HepG2 (cell line): ENCODE data around the gene PARD3. TPM values are rescaled to one million over a fixed set of nuclear protein-coding genes. Genes with fewer than 3 reads are reported as not detected.

ENCODE experiments used
- ATAC-seq: fragments of 200-7000 bp; cut with Tn5 transposase; 3 replicates; pipeline ENCODE4 v1.9.1; 2020; ENCODE audit warnings: mild to moderate bottlenecking, moderate library complexity
- BruUV-seq: library from RNA; stranded (reverse); fragments of 400-500 nt; replicated peaks from 2 replicates; lab custom pipeline; 2021; lab: Mats Ljungman, UMichigan
- CTCF ChIA-PET: fragments of 300-600 bp; formaldehyde crosslinking; extraction: SDS; loops from one replicate; lab custom pipeline; 2021; ENCODE audit warnings: low total read pairs, inconsistent platforms, low intra/inter-chr PET ratio; lab: Yijun Ruan, JAX
- POLR2A ChIA-PET: fragments of 350-600 bp; sonication (Branson Sonifier 250); formaldehyde crosslinking; loops from one replicate; lab custom pipeline; 2020; ENCODE audit warnings: antibody characterized with exemption, inconsistent platforms; lab: Yijun Ruan, JAX
- DNase-seq: peaks from one replicate; pipeline ENCODE4 v3.0.0-alpha.2; 2015; ENCODE audit warnings: low spot score
- FAIRE-seq: peaks from 3 replicates; lab custom pipeline; 2011; peaks lifted over from hg19 to GRCh38; lab: Jason Lieb, UNC
- H2AFZ ChIP-seq: one replicate; pipeline ENCODE4 v1.6.1; 2011; ENCODE audit warnings: low read length, inconsistent platforms
- H3K27ac ChIP-seq: fragments of 300-600 bp; 3 replicates; pipeline ENCODE4 v1.8.0; 2011; ENCODE audit warnings: mixed run types, mild to moderate bottlenecking, mixed read lengths, low read length, inconsistent platforms; ENCODE audit not compliant: insufficient read depth; ENCODE audit errors: extremely low read length
- H3K27me3 ChIP-seq, 2 experiments: fragments of 200-600 bp in 1 of 2; 2 replicates in 1 of 2; 3 replicates in 1 of 2; pipeline versions ENCODE4 v1.6.0 to v1.8.0; 2011; ENCODE audit warnings: low read length in 2 of 2, mild to moderate bottlenecking in 2 of 2, moderate library complexity in 2 of 2, inconsistent platforms in 1 of 2; ENCODE audit not compliant: insufficient read depth in 2 of 2, control insufficient read depth in 1 of 2
- H3K36me3 ChIP-seq, 2 experiments: fragments of 200-600 bp in 1 of 2; replicated peaks in 1 of 2; 2 replicates in 1 of 2; 3 replicates in 1 of 2; pipeline versions ENCODE4 v1.5.1 to v1.8.0; 2011; ENCODE audit warnings: low read length in 2 of 2, inconsistent platforms in 1 of 2; ENCODE audit not compliant: insufficient read depth in 2 of 2, control insufficient read depth in 1 of 2
- H3K4me1 ChIP-seq: 2 replicates; pipeline ENCODE4 v1.5.1; 2012; ENCODE audit warnings: low read length, inconsistent platforms; ENCODE audit not compliant: insufficient read depth
- H3K4me2 ChIP-seq: 2 replicates; pipeline ENCODE4 v1.6.0; 2011; ENCODE audit warnings: low read depth, low read length, inconsistent platforms
- H3K4me3 ChIP-seq, 3 experiments: fragments of 200-600 bp in 1 of 3; sonication (generic), shearing (Covaris generic) in 1 of 3; replicated peaks in 1 of 3; 2 replicates each; pipeline ENCODE4 v1.5.1; 2011 to 2016; ENCODE audit warnings: low read length in 3 of 3, inconsistent platforms in 2 of 3, low read depth in 2 of 3, mild to moderate bottlenecking in 2 of 3, control low read depth in 1 of 3, mixed read lengths in 1 of 3; ENCODE audit not compliant: insufficient read depth in 1 of 3
- H3K79me2 ChIP-seq: one replicate; pipeline ENCODE4 v1.6.1; 2011; ENCODE audit warnings: low read length, inconsistent platforms; ENCODE audit not compliant: insufficient read depth
- H3K9ac ChIP-seq: 2 replicates; pipeline ENCODE4 v1.6.0; 2011; ENCODE audit warnings: mild to moderate bottlenecking, low read depth, low read length, inconsistent platforms; ENCODE audit not compliant: insufficient read depth
- H3K9me3 ChIP-seq: 2 replicates; pipeline ENCODE4 v1.5.1; 2012; ENCODE audit warnings: mild to moderate bottlenecking, low read length
- H4K20me1 ChIP-seq: 2 replicates; pipeline ENCODE4 v1.6.0; 2011; ENCODE audit warnings: inconsistent platforms, mild to moderate bottlenecking, low read length, moderate library complexity; ENCODE audit not compliant: insufficient read depth
- CBX5 ChIP-seq: sonication (generic); formaldehyde crosslinking; IDR thresholded peaks from 2 replicates; pipeline ENCODE4 v1.4.0; 2020; ENCODE audit warnings: missing genetic modification reagents, borderline replicate concordance
- ETS1 ChIP-seq: sonication (generic); formaldehyde crosslinking; IDR thresholded peaks from 2 replicates; pipeline ENCODE4 v1.4.0; 2020; ENCODE audit warnings: missing genetic modification reagents
- HMGXB3 ChIP-seq: sonication (generic); formaldehyde crosslinking; IDR thresholded peaks from 2 replicates; pipeline ENCODE4 v1.4.0; 2020; ENCODE audit warnings: missing genetic modification reagents, borderline replicate concordance
- MXI1 ChIP-seq: IDR thresholded peaks from 3 replicates; pipeline ENCODE4 v1.6.1; 2012; ENCODE audit warnings: low read depth, low read length, inconsistent platforms, borderline replicate concordance
- NCOR1 ChIP-seq: fragments of 200-600 bp; sonication (generic); IDR thresholded peaks from 2 replicates; pipeline ENCODE4 v1.7.0; 2017; ENCODE audit warnings: antibody characterized with exemption, low read length, borderline replicate concordance
- PHF21A ChIP-seq: sonication (generic); formaldehyde crosslinking; IDR thresholded peaks from 2 replicates; pipeline ENCODE4 v1.5.0; 2020; ENCODE audit warnings: mild to moderate bottlenecking, missing genetic modification reagents
- POLR2G ChIP-seq: fragments of 200-400 bp; formaldehyde crosslinking; IDR thresholded peaks from 2 replicates; pipeline ENCODE4 v1.6.1; 2018; ENCODE audit warnings: mild to moderate bottlenecking, low read depth, low read length, moderate library complexity
- RELA ChIP-seq: sonication (generic); formaldehyde crosslinking; IDR thresholded peaks from 2 replicates; pipeline ENCODE4 v1.4.0; 2020; ENCODE audit warnings: missing genetic modification reagents
- ZNF235 ChIP-seq: sonication (generic); formaldehyde crosslinking; IDR thresholded peaks from 2 replicates; pipeline ENCODE4 v1.8.1; 2023; ENCODE audit warnings: mild to moderate bottlenecking, missing genetic modification reagents, borderline replicate concordance
- ZNF253 ChIP-seq: sonication (generic); formaldehyde crosslinking; IDR thresholded peaks from 2 replicates; pipeline ENCODE4 v1.8.0; 2022; ENCODE audit warnings: mild to moderate bottlenecking, missing genetic modification reagents, borderline replicate concordance
- ZNF670 ChIP-seq: sonication (generic); formaldehyde crosslinking; IDR thresholded peaks from 2 replicates; pipeline ENCODE4 v1.8.0; 2022; ENCODE audit warnings: mild to moderate bottlenecking, missing genetic modification reagents, borderline replicate concordance
- ZNF749 ChIP-seq: sonication (generic); formaldehyde crosslinking; IDR thresholded peaks from 2 replicates; pipeline ENCODE4 v1.8.0; 2022; ENCODE audit warnings: mild to moderate bottlenecking, missing genetic modification reagents, moderate library complexity, borderline replicate concordance
- WGBS: methylation state at CpG from one replicate; pipeline ENCODE4 v1.1.6; 2017; ENCODE audit warnings: low lambda C conversion rate; 5-methylcytosine and 5-hydroxymethylcytosine counted together
- in situ Hi-C: cut with HindIII; loops from 2 replicates; pipeline ENCODE4 v1.10.0; 2017; ENCODE audit warnings: low pct_unique_long_range_greater_than_20kb; ENCODE audit not compliant: extremely low pct_ligation_motif_present
- intact Hi-C: fragments of 100-400 bp; cut with micrococcal nuclease; formaldehyde crosslinking; loops from one replicate; pipeline ENCODE4 v1.10.0; 2022; ENCODE audit not compliant: unreplicated experiment
- polyA plus RNA-seq, 8 experiments: library from polyadenylated mRNA; depleted of rRNA in 3 of 8; stranded (reverse) in 7 of 8; unstranded in 1 of 8; fragments of >200 nt; fragmentation: Illumina TruSeq in 4 of 8; extraction: Trizol in 4 of 8; gene quantifications; 2 replicates each; pipeline versions ENCODE4 v1.2.1 to v1.2.3, GENCODE V29; 2011 to 2016; ENCODE audit warnings: low read depth in 4 of 8, missing spikeins in 1 of 8, mixed read lengths in 1 of 8; ENCODE audit not compliant: insufficient read depth in 1 of 8
- total RNA-seq, 5 experiments: library from RNA; depleted of rRNA; stranded (reverse); fragments of >200 nt; fragmentation: Illumina TruSeq; extraction: Trizol; gene quantifications; 2 replicates each; pipeline ENCODE4 v1.2.3, GENCODE V29; 2016; ENCODE audit warnings: low read depth in 1 of 5
- TF ChIP-seq, protein P1 (sequence below): sonication (generic); formaldehyde crosslinking; IDR thresholded peaks from 2 replicates; pipeline ENCODE4 v1.8.1; 2023; ENCODE audit warnings: mild to moderate bottlenecking, missing genetic modification reagents
- TF ChIP-seq, protein P2 (sequence below): sonication (generic); formaldehyde crosslinking; IDR thresholded peaks from 2 replicates; pipeline ENCODE4 v1.5.0; 2020; ENCODE audit warnings: missing genetic modification reagents, mild to moderate bottlenecking, borderline replicate concordance

The PARD3 gene
- total and polyA plus RNA-seq, 2 of the 13 experiments (the other 11 are each of a cell fraction or from before 2014, with no cell fraction given): 40.9 to 60.0 TPM

DNA sequence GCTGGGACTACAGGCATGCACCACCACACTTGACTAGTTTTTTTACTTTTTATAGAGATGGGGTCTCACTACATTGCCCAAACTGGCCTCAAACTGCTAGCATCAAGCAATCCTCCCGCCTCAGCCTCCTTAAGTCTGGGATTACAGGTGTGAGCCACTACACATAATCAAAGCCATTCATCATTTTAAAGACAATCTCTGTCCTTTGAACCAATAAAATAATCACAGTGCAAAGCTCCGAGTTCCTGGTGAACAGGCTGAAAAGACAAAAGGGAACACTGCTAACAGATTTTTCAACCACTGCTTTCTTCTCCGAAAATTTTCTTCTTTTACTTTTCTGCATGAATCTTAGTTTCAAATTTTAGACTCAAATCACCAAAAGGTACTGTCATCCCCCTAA is 58.5 kb downstream of the PARD3 start:
- peaks cover 91% of the 10 kb centered on the region for H3K79me2 ChIP-seq
- DNase-seq: no peak
- BruUV-seq: no TSS peak
- TF ChIP-seq ETS1 (no peak), RELA (no peak), POLR2G (no peak), ZNF253 (CRISPR knock-in tag) (no peak), ZNF235 (no peak), ZNF749 (no peak), PHF21A (CRISPR knock-in tag) (no peak), HMGXB3 (CRISPR knock-in tag) (no peak), MXI1 (no peak), ZNF670 (CRISPR knock-in tag) (no peak), NCOR1 (no peak), CBX5 (CRISPR knock-in tag) (no peak)
- TF ChIP-seq, protein P1, sequence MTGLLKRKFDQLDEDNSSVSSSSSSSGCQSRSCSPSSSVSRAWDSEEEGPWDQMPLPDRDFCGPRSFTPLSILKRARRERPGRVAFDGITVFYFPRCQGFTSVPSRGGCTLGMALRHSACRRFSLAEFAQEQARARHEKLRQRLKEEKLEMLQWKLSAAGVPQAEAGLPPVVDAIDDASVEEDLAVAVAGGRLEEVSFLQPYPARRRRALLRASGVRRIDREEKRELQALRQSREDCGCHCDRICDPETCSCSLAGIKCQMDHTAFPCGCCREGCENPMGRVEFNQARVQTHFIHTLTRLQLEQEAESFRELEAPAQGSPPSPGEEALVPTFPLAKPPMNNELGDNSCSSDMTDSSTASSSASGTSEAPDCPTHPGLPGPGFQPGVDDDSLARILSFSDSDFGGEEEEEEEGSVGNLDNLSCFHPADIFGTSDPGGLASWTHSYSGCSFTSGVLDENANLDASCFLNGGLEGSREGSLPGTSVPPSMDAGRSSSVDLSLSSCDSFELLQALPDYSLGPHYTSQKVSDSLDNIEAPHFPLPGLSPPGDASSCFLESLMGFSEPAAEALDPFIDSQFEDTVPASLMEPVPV (CRISPR knock-in tag): no peak
- TF ChIP-seq, protein P2, sequence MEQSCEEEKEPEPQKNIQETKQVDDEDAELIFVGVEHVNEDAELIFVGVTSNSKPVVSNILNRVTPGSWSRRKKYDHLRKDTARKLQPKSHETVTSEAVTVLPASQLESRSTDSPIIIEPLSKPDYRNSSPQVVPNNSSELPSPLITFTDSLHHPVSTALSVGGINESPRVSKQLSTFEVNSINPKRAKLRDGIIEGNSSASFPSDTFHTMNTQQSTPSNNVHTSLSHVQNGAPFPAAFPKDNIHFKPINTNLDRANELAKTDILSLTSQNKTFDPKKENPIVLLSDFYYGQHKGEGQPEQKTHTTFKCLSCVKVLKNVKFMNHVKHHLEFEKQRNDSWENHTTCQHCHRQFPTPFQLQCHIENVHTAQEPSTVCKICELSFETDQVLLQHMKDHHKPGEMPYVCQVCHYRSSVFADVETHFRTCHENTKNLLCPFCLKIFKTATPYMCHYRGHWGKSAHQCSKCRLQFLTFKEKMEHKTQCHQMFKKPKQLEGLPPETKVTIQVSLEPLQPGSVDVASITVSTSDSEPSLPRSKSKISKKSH (CRISPR knock-in tag): no peak

More for the DNA sequence above, 58.5 kb downstream of the PARD3 start:
- H2AFZ ChIP-seq: no peak overlapping the region
- peaks cover 11% of the 10 kb centered on the region; the same call in 1 of the 2 replicates for H4K20me1 ChIP-seq
- in situ Hi-C loops (no loop called here), intact Hi-C loops (no loop called here)
- ATAC-seq (no peak), FAIRE-seq (no peak)
- H3K4me3 ChIP-seq: no peak overlapping the region
- WGBS: 94% methylated on average over 3 of the region's 3 CpGs
- H3K4me1 ChIP-seq: peaks cover 47% of the 10 kb centered on the region
- H3K4me2 ChIP-seq: no peak overlapping the region
- ChIA-PET POLR2A (no interaction called here), CTCF (no interaction called here)
- no peak overlapping the region for H3K27ac ChIP-seq
- no peaks in the 10 kb centered on the region for H3K27me3 ChIP-seq
- H3K9me3 ChIP-seq: no peaks in the 10 kb centered on the region
- no peak overlapping the region for H3K9ac ChIP-seq
- no peaks in the 10 kb centered on the region for H3K36me3 ChIP-seq
